ENCODE data around the gene HPCAL1. TPM values are rescaled to one million over a fixed set of nuclear protein-coding genes. Genes with fewer than 3 reads are reported as not detected.

HPCAL1 gene
- total RNA-seq, 1 donor from 2014 or later = 9.0 TPM

- Histone ChIP-seq H3K4me3 (ENCODE audit: low read depth, low read length) (no peak overlapping the region), H3K36me3 (ENCODE audit: control insufficient read depth, insufficient read depth, low read length) (no peaks in the 10 kb centered on the region), H3K27me3 (ENCODE audit: control insufficient read depth, insufficient read depth, low read length) (peaks cover 6% of the 10 kb centered on the region)
- FAIRE-seq = no peak
- DNase-seq (ENCODE audit: low read depth) = no peak
- no peak for TF ChIP-seq CTCF (IDR thresholded peaks at IDR 0.05; ENCODE audit: insufficient read depth, low read length, severe bottlenecking)
Observed at GRCh38 chr2:10269291-10269690, 33.4 kb upstream of the HPCAL1 start.

GRCh38 chr2:10269711-10270610 lies 32.7 kb upstream of the HPCAL1 start:
- no peak for TF ChIP-seq CTCF (IDR thresholded peaks at IDR 0.05; ENCODE audit: insufficient read depth, low read length, severe bottlenecking)
- no peak overlapping the region for H3K4me3 ChIP-seq (ENCODE audit: low read depth, low read length)
- no peak for DNase-seq (ENCODE audit: low read depth)
- H3K27me3 ChIP-seq (ENCODE audit: control insufficient read depth, insufficient read depth, low read length) = peaks cover 6% of the 10 kb centered on the region
- FAIRE-seq = no peak
- H3K36me3 ChIP-seq (ENCODE audit: control insufficient read depth, insufficient read depth, low read length) = no peaks in the 10 kb centered on the region

GRCh38 chr2:10271509-10271908 lies 31.2 kb upstream of the HPCAL1 start:
- no peaks in the 10 kb centered on the region for H3K36me3 ChIP-seq (ENCODE audit: control insufficient read depth, insufficient read depth, low read length)
- TF ChIP-seq CTCF (IDR thresholded peaks at IDR 0.05; ENCODE audit: insufficient read depth, low read length, severe bottlenecking) = no peak
- FAIRE-seq (no peak), DNase-seq (ENCODE audit: low read depth) (no peak)
- H3K27me3 ChIP-seq (ENCODE audit: control insufficient read depth, insufficient read depth, low read length) = peaks cover 2% of the 10 kb centered on the region
- H3K4me3 ChIP-seq (ENCODE audit: low read depth, low read length) = no peak overlapping the region

- TF ChIP-seq CTCF (IDR thresholded peaks at IDR 0.05; ENCODE audit: insufficient read depth, low read length, severe bottlenecking) = no peak
- H3K27me3 ChIP-seq (ENCODE audit: control insufficient read depth, insufficient read depth, low read length) = peaks cover 2% of the 10 kb centered on the region
- H3K36me3 ChIP-seq (ENCODE audit: control insufficient read depth, insufficient read depth, low read length) = no peaks in the 10 kb centered on the region
- DNase-seq (ENCODE audit: low read depth) = no peak
- no peak overlapping the region for H3K4me3 ChIP-seq (ENCODE audit: low read depth, low read length)
- no peak for FAIRE-seq
Observed at GRCh38 chr2:10271946-10272345, 30.8 kb upstream of the HPCAL1 start.

GRCh38 chr2:10272464-10272863 lies 30.2 kb upstream of the HPCAL1 start:
- no peak for TF ChIP-seq CTCF (IDR thresholded peaks at IDR 0.05; ENCODE audit: insufficient read depth, low read length, severe bottlenecking)
- peaks cover 2% of the 10 kb centered on the region for H3K27me3 ChIP-seq (ENCODE audit: control insufficient read depth, insufficient read depth, low read length)
- no peaks in the 10 kb centered on the region for H3K36me3 ChIP-seq (ENCODE audit: control insufficient read depth, insufficient read depth, low read length)
- H3K4me3 ChIP-seq (ENCODE audit: low read depth, low read length) = no peak overlapping the region
- no peak for DNase-seq (ENCODE audit: low read depth)
- FAIRE-seq = no peak

Measured in bronchial epithelial cell (primary cell).